CD4-positive, alpha-beta T cell treated with Interleukin-17A for 4 hours (primary cell): ENCODE measurements around the gene SPATS1.
"Not testable (repeated sequence)": the region's sequence is repeated elsewhere in the genome, so short reads cannot be mapped to it uniquely, and the experiment has no call there.

Experiments used
- DNase-seq: peaks from one replicate; pipeline ENCODE4 v3.0.0-alpha.2; 2020; ENCODE audit warnings: mixed read lengths

SPATS1 gene

GRCh38 chr6:44349904-44350649, 7.6 kb downstream of the SPATS1 start:
- DNase-seq = no peak

GRCh38 chr6:44350650-44350994, 8.2 kb downstream of the SPATS1 start:
- DNase-seq = not testable (repeated sequence)

GRCh38 chr6:44352259-44352658, 9.8 kb downstream of the SPATS1 start:
- DNase-seq = no peak

GRCh38 chr6:44353336-44353735, 10.9 kb downstream of the SPATS1 start:
- no peak for DNase-seq

- no peak for DNase-seq
Observed at GRCh38 chr6:44355640-44356039, 13.2 kb downstream of the SPATS1 start.

- no peak for DNase-seq
Observed at GRCh38 chr6:44356487-44356886, 14.0 kb downstream of the SPATS1 start.

GRCh38 chr6:44359973-44360372, 17.5 kb downstream of the SPATS1 start:
- no peak for DNase-seq

- DNase-seq = no peak
Observed at GRCh38 chr6:44361947-44362346, 19.5 kb downstream of the SPATS1 start.

GRCh38 chr6:44363377-44363926, 21.0 kb downstream of the SPATS1 start:
- DNase-seq = no peak

GRCh38 chr6:44366781-44367180, 24.3 kb downstream of the SPATS1 start:
- no peak for DNase-seq

GRCh38 chr6:44367681-44368080, 25.2 kb downstream of the SPATS1 start:
- no peak for DNase-seq

- no peak for DNase-seq
Observed at GRCh38 chr6:44373051-44373450, 30.6 kb downstream of the SPATS1 start.

- DNase-seq = no peak
Observed at GRCh38 chr6:44373787-44374186, 31.3 kb downstream of the SPATS1 start.

GRCh38 chr6:44375071-44375470, 32.6 kb downstream of the SPATS1 start:
- DNase-seq = no peak

GRCh38 chr6:44377484-44377883, 35.0 kb downstream of the SPATS1 start:
- DNase-seq = no peak

GRCh38 chr6:44377971-44378370, 35.5 kb downstream of the SPATS1 start:
- DNase-seq = no peak

GRCh38 chr6:44381739-44382138, 39.3 kb downstream of the SPATS1 start:
- DNase-seq = no peak

GRCh38 chr6:44386364-44386928, 44.0 kb downstream of the SPATS1 start:
- DNase-seq = no peak

- DNase-seq = no peak
Observed at GRCh38 chr6:44386929-44387345, 44.5 kb downstream of the SPATS1 start.

GRCh38 chr6:44387346-44388134, 45.1 kb downstream of the SPATS1 start, which contains the start of gene CDC5L:
Gene CDC5L, plus strand, starts transcription at chr6:44387706. Its CDS starts 118 bp downstream, at chr6:44387824.
- peak; percentile 90 for DNase-seq

- no peak for DNase-seq
Observed at GRCh38 chr6:44388135-44388487, 45.7 kb downstream of the SPATS1 start.

GRCh38 chr6:44388887-44389286, 46.4 kb downstream of the SPATS1 start:
- no peak for DNase-seq

GRCh38 chr6:44390158-44390683, 47.8 kb downstream of the SPATS1 start:
- DNase-seq = no peak
